SK-N-DZ (cell line): ENCODE measurements around the gene AKAP12.

Experiments used
- DNase-seq: peaks from one replicate; pipeline ENCODE4 v3.0.0-alpha.2; 2015; ENCODE audit warnings: low spot score

AKAP12 gene

GRCh38 chr6:151233731-151234130, 6.0 kb upstream of the AKAP12 start:
- DNase-seq = no peak

GRCh38 chr6:151236668-151237401, 2.9 kb upstream of the AKAP12 start:
- no peak for DNase-seq

- DNase-seq = peak; percentile 94
These were observed 394 bp downstream of the AKAP12 start for GRCh38 chr6:151240036-151240685.

GRCh38 chr6:151240791-151241642, 1.2 kb downstream of the AKAP12 start:
- DNase-seq = peak; percentile 67

- no peak for DNase-seq
These were observed 2.1 kb downstream of the AKAP12 start for GRCh38 chr6:151241853-151242252.

- peak; percentile 18 for DNase-seq
These were observed 2.7 kb downstream of the AKAP12 start for GRCh38 chr6:151242420-151242861.

GRCh38 chr6:151243481-151243880, 3.7 kb downstream of the AKAP12 start:
- no peak for DNase-seq

- no peak for DNase-seq
These were observed 7.7 kb downstream of the AKAP12 start for GRCh38 chr6:151247490-151247889.

- no peak for DNase-seq
These were observed 8.5 kb downstream of the AKAP12 start for GRCh38 chr6:151248295-151248694.

GRCh38 chr6:151252634-151253033, 12.9 kb downstream of the AKAP12 start:
- DNase-seq = no peak

- DNase-seq = no peak
These were observed 14.8 kb downstream of the AKAP12 start for GRCh38 chr6:151254451-151255081.

- no peak for DNase-seq
These were observed 16.0 kb downstream of the AKAP12 start for GRCh38 chr6:151255811-151256210.

GRCh38 chr6:151257985-151258445, 18.2 kb downstream of the AKAP12 start:
- no peak for DNase-seq

- no peak for DNase-seq
These were observed 20.4 kb downstream of the AKAP12 start for GRCh38 chr6:151260205-151260604.

GRCh38 chr6:151263035-151263434, 23.3 kb downstream of the AKAP12 start:
- no peak for DNase-seq

GRCh38 chr6:151263967-151264366, 24.2 kb downstream of the AKAP12 start:
- no peak for DNase-seq

- no peak for DNase-seq
These were observed 25.5 kb downstream of the AKAP12 start for GRCh38 chr6:151265282-151265681.

- no peak for DNase-seq
These were observed 29.7 kb downstream of the AKAP12 start for GRCh38 chr6:151269321-151269995.

GRCh38 chr6:151275121-151275520, 35.4 kb downstream of the AKAP12 start:
- no peak for DNase-seq

- no peak for DNase-seq
These were observed 35.8 kb downstream of the AKAP12 start for GRCh38 chr6:151275566-151275965.

- DNase-seq = no peak
These were observed 36.5 kb downstream of the AKAP12 start for GRCh38 chr6:151276112-151276740.
